Stimulated activated naive CD8-positive, alpha-beta T cell treated with anti-CD3 and anti-CD28 coated beads, Interleukin-15, Interleukin-2, amounts not matched to agents 100 ng/mL and 50 ng/mL, for 24 hours (primary cell): ENCODE data around the gene ARMH4.

Source experiments
- H3K27ac Mint-ChIP-seq: one replicate; pipeline ENCODE4 v1.8.0; 2021; ENCODE audit warnings: mild to moderate bottlenecking, mixed read lengths
- H3K27me3 Mint-ChIP-seq: one replicate; pipeline ENCODE4 v1.8.0; 2021; ENCODE audit warnings: mixed read lengths
- H3K36me3 Mint-ChIP-seq: one replicate; pipeline ENCODE4 v1.8.0; 2021; ENCODE audit warnings: low read depth, mixed read lengths
- H3K4me1 Mint-ChIP-seq: one replicate; pipeline ENCODE4 v1.8.0; 2021; ENCODE audit warnings: low read depth, mixed read lengths
- H3K4me3 Mint-ChIP-seq: one replicate; pipeline ENCODE4 v1.8.0; 2021; ENCODE audit warnings: mild to moderate bottlenecking, mixed read lengths
- H3K9me3 Mint-ChIP-seq: one replicate; pipeline ENCODE4 v1.8.0; 2021; ENCODE audit warnings: mixed read lengths

Gene ARMH4

DNA sequence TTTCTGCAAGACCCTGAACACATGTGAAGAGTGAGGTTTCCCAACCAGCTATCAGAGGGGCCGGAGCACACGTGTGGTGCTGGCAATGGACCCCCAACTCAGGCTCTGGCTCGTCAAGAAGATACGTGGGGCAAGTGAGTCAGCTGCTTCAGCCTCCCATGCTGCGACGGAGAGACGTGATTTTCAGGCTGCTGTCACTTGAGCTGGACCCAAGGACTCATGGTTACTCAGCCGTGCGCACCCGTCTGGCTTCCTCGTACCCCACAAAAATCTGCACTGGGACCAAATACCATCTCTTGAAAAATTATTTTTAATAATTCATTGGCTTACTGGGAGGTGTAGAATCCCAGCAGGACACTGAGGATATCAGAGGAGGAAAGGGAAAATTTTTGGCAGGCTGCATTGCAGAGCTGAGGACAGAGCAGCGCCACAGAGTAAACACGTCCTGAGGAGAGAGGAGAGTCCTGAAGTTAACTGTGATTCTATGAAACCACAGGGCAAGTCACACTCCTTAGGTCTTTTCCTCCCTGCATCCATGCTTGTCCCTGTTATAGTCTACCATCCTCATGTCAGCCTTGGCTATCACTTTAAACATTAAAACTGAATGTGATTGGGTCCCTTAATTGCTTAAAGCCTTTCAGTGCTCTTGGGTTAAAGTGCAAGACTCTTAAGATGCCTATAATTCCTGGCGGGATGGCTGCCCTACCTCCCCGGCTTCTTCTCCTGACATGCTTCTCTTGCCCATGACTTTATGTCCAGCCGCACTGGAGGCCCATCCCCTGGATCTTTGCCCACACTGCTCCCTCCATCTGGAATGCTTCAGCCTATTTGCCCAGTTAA is 190.8 kb downstream of the ARMH4 start:
- H3K36me3 Mint-ChIP-seq = no peaks in the 10 kb centered on the region
- H3K27me3 Mint-ChIP-seq = no peaks in the 10 kb centered on the region
- H3K27ac Mint-ChIP-seq = no peak overlapping the region
- H3K4me3 Mint-ChIP-seq = no peak overlapping the region
- no peaks in the 10 kb centered on the region for H3K9me3 Mint-ChIP-seq
- H3K4me1 Mint-ChIP-seq = no peaks in the 10 kb centered on the region

GRCh38 chr14:57957441-57957840 is 194.6 kb downstream of the ARMH4 start:
- H3K4me1 Mint-ChIP-seq = no peaks in the 10 kb centered on the region
- H3K27me3 Mint-ChIP-seq = peaks cover 13% of the 10 kb centered on the region
- H3K9me3 Mint-ChIP-seq = peaks cover 3% of the 10 kb centered on the region
- H3K27ac Mint-ChIP-seq = no peak overlapping the region
- no peak overlapping the region for H3K4me3 Mint-ChIP-seq
- H3K36me3 Mint-ChIP-seq = no peaks in the 10 kb centered on the region
